T-helper 1 cell treated with Interleukin-12 subunit alpha and Interleukin-12 subunit beta and Interleukin-4 antibody, amounts not matched to agents 30 μg/mL and 1 μg/mL, for 36 hours (primary cell): Measurements from ENCODE around the gene SLC12A5.
"Not testable (repeated sequence)": the region's sequence is repeated elsewhere in the genome, so short reads cannot be mapped to it uniquely, and the experiment has no call there.

Experiments
- H3K27ac Mint-ChIP-seq: one replicate; pipeline ENCODE4 v1.8.0; 2021; ENCODE audit warnings: mild to moderate bottlenecking, mixed read lengths
- H3K27me3 Mint-ChIP-seq: one replicate; pipeline ENCODE4 v1.8.0; 2021; ENCODE audit warnings: low read depth, mixed read lengths
- H3K36me3 Mint-ChIP-seq: one replicate; pipeline ENCODE4 v1.8.0; 2021; ENCODE audit warnings: low read depth, mixed read lengths
- H3K4me1 Mint-ChIP-seq: one replicate; pipeline ENCODE4 v1.8.0; 2021; ENCODE audit warnings: low read depth, mixed read lengths
- H3K4me3 Mint-ChIP-seq: one replicate; pipeline ENCODE4 v1.8.0; 2021; ENCODE audit warnings: mild to moderate bottlenecking, moderate library complexity, mixed read lengths
- H3K9me3 Mint-ChIP-seq: one replicate; pipeline ENCODE4 v1.8.0; 2021; ENCODE audit warnings: mixed read lengths

Gene SLC12A5

GRCh38 chr20:46028772-46029371 is at the start of gene SLC12A5:
SLC12A5 (plus strand) TSS chr20:46029215; CDS start chr20:46029345, 130 bp downstream.
- Mint-ChIP-seq H3K4me3 (no peak within 1 kb of the TSS), H3K9me3 (no peaks in the 10 kb centered on the region), H3K27me3 (peaks cover 67% of the 10 kb centered on the region), H3K4me1 (no peaks in the 10 kb centered on the region), H3K27ac (no peak within 1 kb of the TSS), H3K36me3 (no peaks in the 10 kb centered on the region)

GRCh38 chr20:45981261-45981660 is 47.8 kb upstream of the SLC12A5 start:
- H3K36me3 Mint-ChIP-seq, result no peaks in the 10 kb centered on the region
- H3K27ac Mint-ChIP-seq, result no peak overlapping the region
- H3K4me3 Mint-ChIP-seq, result no peak overlapping the region
- peaks cover 11% of the 10 kb centered on the region for H3K4me1 Mint-ChIP-seq
- no peaks in the 10 kb centered on the region for H3K9me3 Mint-ChIP-seq
- H3K27me3 Mint-ChIP-seq, result peaks cover 31% of the 10 kb centered on the region

- Mint-ChIP-seq H3K4me3 (peak overlapping the region; percentile 49), H3K36me3 (no peaks in the 10 kb centered on the region), H3K27ac (no peak overlapping the region), H3K27me3 (peaks cover 21% of the 10 kb centered on the region), H3K9me3 (no peaks in the 10 kb centered on the region), H3K4me1 (peaks cover 19% of the 10 kb centered on the region)
Observed at GRCh38 chr20:45983279-45983743, 45.7 kb upstream of the SLC12A5 start.

GRCh38 chr20:45985573-45985972 is 43.4 kb upstream of the SLC12A5 start:
- H3K27ac Mint-ChIP-seq, result no peak overlapping the region
- H3K9me3 Mint-ChIP-seq, result no peaks in the 10 kb centered on the region
- H3K27me3 Mint-ChIP-seq, result peaks cover 20% of the 10 kb centered on the region

GRCh38 chr20:45987108-45987780 is 41.8 kb upstream of the SLC12A5 start:
- peaks cover 19% of the 10 kb centered on the region for H3K4me1 Mint-ChIP-seq
- H3K36me3 Mint-ChIP-seq, result no peaks in the 10 kb centered on the region
- peaks cover 20% of the 10 kb centered on the region for H3K27me3 Mint-ChIP-seq
- no peak overlapping the region for H3K4me3 Mint-ChIP-seq
- H3K27ac Mint-ChIP-seq, result no peak overlapping the region
- no peaks in the 10 kb centered on the region for H3K9me3 Mint-ChIP-seq

More at GRCh38 chr20:45985573-45985972, 43.4 kb upstream of the SLC12A5 start:
- no peaks in the 10 kb centered on the region for H3K36me3 Mint-ChIP-seq
- H3K4me1 Mint-ChIP-seq, result peaks cover 19% of the 10 kb centered on the region
- no peak overlapping the region for H3K4me3 Mint-ChIP-seq

- Mint-ChIP-seq H3K27me3 (peaks cover 20% of the 10 kb centered on the region), H3K4me1 (peaks cover 11% of the 10 kb centered on the region)
- not testable (repeated sequence) for H3K27ac Mint-ChIP-seq, H3K9me3 Mint-ChIP-seq, H3K4me3 Mint-ChIP-seq, H3K36me3 Mint-ChIP-seq
Observed at GRCh38 chr20:45988830-45989229, 40.2 kb upstream of the SLC12A5 start.

GRCh38 chr20:45991616-45992015 is 37.4 kb upstream of the SLC12A5 start:
- H3K9me3 Mint-ChIP-seq, result no peaks in the 10 kb centered on the region
- H3K27me3 Mint-ChIP-seq, result peaks cover 24% of the 10 kb centered on the region
- no peaks in the 10 kb centered on the region for H3K36me3 Mint-ChIP-seq
- H3K4me3 Mint-ChIP-seq, result no peak overlapping the region
- H3K4me1 Mint-ChIP-seq, result peaks cover 16% of the 10 kb centered on the region
- H3K27ac Mint-ChIP-seq, result no peak overlapping the region

- H3K9me3 Mint-ChIP-seq, result no peaks in the 10 kb centered on the region
- H3K27me3 Mint-ChIP-seq, result peaks cover 20% of the 10 kb centered on the region
- H3K27ac Mint-ChIP-seq, result no peak overlapping the region
Observed at GRCh38 chr20:45993197-45993951, 35.6 kb upstream of the SLC12A5 start.

GRCh38 chr20:45994761-45995493 is 34.1 kb upstream of the SLC12A5 start:
- peaks cover 36% of the 10 kb centered on the region for H3K4me1 Mint-ChIP-seq
- H3K27ac Mint-ChIP-seq, result peak overlapping the region; percentile 71
- H3K27me3 Mint-ChIP-seq, result peaks cover 15% of the 10 kb centered on the region
- H3K4me3 Mint-ChIP-seq, result no peak overlapping the region
- peaks cover 5% of the 10 kb centered on the region for H3K36me3 Mint-ChIP-seq
- no peaks in the 10 kb centered on the region for H3K9me3 Mint-ChIP-seq

More at GRCh38 chr20:45993197-45993951, 35.6 kb upstream of the SLC12A5 start:
- peaks cover 2% of the 10 kb centered on the region for H3K36me3 Mint-ChIP-seq
- H3K4me3 Mint-ChIP-seq, result no peak overlapping the region
- peaks cover 24% of the 10 kb centered on the region for H3K4me1 Mint-ChIP-seq

GRCh38 chr20:45995495-45996097 is 33.4 kb upstream of the SLC12A5 start:
- H3K4me3 Mint-ChIP-seq, H3K36me3 Mint-ChIP-seq, H3K9me3 Mint-ChIP-seq: not testable (repeated sequence)
- Mint-ChIP-seq H3K27ac (peak overlapping the region; percentile 29), H3K4me1 (peaks cover 41% of the 10 kb centered on the region), H3K27me3 (peaks cover 15% of the 10 kb centered on the region)

- peaks cover 45% of the 10 kb centered on the region for H3K4me1 Mint-ChIP-seq
- H3K27ac Mint-ChIP-seq, result peak overlapping the region; percentile 15
- peaks cover 5% of the 10 kb centered on the region for H3K36me3 Mint-ChIP-seq
- H3K4me3 Mint-ChIP-seq, result no peak overlapping the region
- peaks cover 15% of the 10 kb centered on the region for H3K27me3 Mint-ChIP-seq
- H3K9me3 Mint-ChIP-seq, result no peaks in the 10 kb centered on the region
Observed at GRCh38 chr20:45997187-45997586, 31.8 kb upstream of the SLC12A5 start.

GRCh38 chr20:45998337-45998736 is 30.7 kb upstream of the SLC12A5 start:
- Mint-ChIP-seq H3K27ac (peak overlapping the region; percentile 49), H3K4me1 (peaks cover 47% of the 10 kb centered on the region)

GRCh38 chr20:45998761-45999160 is 30.3 kb upstream of the SLC12A5 start:
- Mint-ChIP-seq H3K27me3 (peaks cover 15% of the 10 kb centered on the region), H3K4me3 (peak overlapping the region; percentile 21), H3K27ac (peak overlapping the region; percentile 49)

More at GRCh38 chr20:45998337-45998736, 30.7 kb upstream of the SLC12A5 start:
- Mint-ChIP-seq H3K27me3 (peaks cover 15% of the 10 kb centered on the region), H3K36me3 (peaks cover 5% of the 10 kb centered on the region), H3K9me3 (no peaks in the 10 kb centered on the region), H3K4me3 (peak overlapping the region; percentile 24)

More at GRCh38 chr20:45998761-45999160, 30.3 kb upstream of the SLC12A5 start:
- Mint-ChIP-seq H3K36me3 (peaks cover 5% of the 10 kb centered on the region), H3K4me1 (peaks cover 49% of the 10 kb centered on the region), H3K9me3 (no peaks in the 10 kb centered on the region)
